ENCODE results near the gene URB1.
"Not testable (repeated sequence)": the region's sequence is repeated elsewhere in the genome, so short reads cannot be mapped to it uniquely, and the experiment has no call there.

Gene URB1

GRCh38 chr21:32316361-32317215 is 76.2 kb downstream of the URB1 start:
- no peak overlapping the region for H3K9ac ChIP-seq (ENCODE audit: low read length)
- H3K27ac ChIP-seq (ENCODE audit: low read depth, low read length): no peak overlapping the region
- H3K36me3 ChIP-seq (ENCODE audit: control insufficient read depth, insufficient read depth, low read length): peaks cover 25% of the 10 kb centered on the region

DNA sequence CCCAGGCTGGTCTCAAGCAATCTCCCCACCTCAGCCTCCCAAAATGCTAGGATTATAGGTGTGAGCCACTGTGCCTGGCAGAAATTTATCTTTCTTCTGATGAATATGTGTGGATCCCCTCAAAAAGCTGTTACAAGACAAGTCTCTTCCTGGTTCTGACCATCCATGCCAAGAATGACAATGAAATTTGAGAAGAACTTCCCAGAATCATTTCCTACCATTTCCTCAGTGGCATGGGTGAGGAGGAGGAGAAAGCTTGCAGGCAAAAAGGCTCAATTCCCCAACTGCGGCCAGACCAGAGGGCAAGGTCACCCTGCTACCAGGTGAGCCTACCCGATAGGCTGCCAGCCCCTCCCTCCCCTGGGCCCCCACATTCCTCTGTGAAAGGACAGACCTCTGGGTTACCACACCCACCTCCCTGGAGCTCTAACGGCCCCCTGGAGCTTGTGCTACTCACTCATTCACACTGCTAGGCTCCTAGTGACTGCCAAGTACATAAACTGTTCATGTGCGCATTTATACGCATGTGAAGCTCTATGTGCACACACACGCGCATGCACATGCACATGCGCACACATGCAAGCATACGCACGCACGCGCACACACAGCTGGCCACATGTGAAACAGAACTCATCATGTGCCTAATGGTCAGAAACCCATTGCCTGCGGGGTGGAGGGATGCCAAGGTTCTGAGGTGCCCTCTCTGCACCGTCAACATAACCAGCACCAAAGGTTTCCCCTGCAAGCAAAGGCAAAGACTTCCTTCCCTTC is 77.1 kb downstream of the URB1 start:
- H3K4me1 ChIP-seq (ENCODE audit: control insufficient read depth, insufficient read depth, low read length): no peaks in the 10 kb centered on the region
- H3K27me3 ChIP-seq (ENCODE audit: control insufficient read depth, insufficient read depth, low read length): no peaks in the 10 kb centered on the region
- H3K27ac ChIP-seq (ENCODE audit: low read depth, low read length): no peak overlapping the region
- H3K9ac ChIP-seq (ENCODE audit: low read length): no peak overlapping the region
- H3K4me3 ChIP-seq (ENCODE audit: low read length): no peak overlapping the region
- H3K36me3 ChIP-seq (ENCODE audit: control insufficient read depth, insufficient read depth, low read length): peaks cover 18% of the 10 kb centered on the region

More at GRCh38 chr21:32316361-32317215, 76.2 kb downstream of the URB1 start:
- Histone ChIP-seq H3K27me3 (ENCODE audit: control insufficient read depth, insufficient read depth, low read length) (no peaks in the 10 kb centered on the region), H3K4me3 (ENCODE audit: low read length) (no peak overlapping the region), H3K4me1 (ENCODE audit: control insufficient read depth, insufficient read depth, low read length) (no peaks in the 10 kb centered on the region)

DNA sequence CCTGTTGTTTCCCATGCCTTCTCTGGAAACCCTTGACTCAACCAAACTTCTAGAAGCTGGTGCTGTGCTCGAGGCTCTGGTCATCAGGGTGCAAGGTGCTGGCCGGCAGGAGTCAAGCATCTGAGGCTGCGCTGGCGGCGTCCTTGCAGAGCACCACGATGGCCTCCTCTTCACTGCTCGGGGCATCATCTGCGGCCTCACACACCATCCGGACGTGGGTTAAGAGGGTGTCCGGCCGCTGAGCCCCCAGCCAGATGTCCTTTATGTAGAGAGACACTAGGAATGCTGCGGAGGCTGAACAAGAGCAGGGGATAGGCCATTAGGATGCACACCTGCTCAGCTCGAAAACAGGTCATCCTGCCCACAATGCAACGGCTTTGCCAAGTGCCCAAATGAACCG is 78.0 kb downstream of the URB1 start:
- H3K36me3 ChIP-seq (ENCODE audit: control insufficient read depth, insufficient read depth, low read length): peaks cover 12% of the 10 kb centered on the region
- no peaks in the 10 kb centered on the region for H3K4me1 ChIP-seq (ENCODE audit: control insufficient read depth, insufficient read depth, low read length)

DNA sequence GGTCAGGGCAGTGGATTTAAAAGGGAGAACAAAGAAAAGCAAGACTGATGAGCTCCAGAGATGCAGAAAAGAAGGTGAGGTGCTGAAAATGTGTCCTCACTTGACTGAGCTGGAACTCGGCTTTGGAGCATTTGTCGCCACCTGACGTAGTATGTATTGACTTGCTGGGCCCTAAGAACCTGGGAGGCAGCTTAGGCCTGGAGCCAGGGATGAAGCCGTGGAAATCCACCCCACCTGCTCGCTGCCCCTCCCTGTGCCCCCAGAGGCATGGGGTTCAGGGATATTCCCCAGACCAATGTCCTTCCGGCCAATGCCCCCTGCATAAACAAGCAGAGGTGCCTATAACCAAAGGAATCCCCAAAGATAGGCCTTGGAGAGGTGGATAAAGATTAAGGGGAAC is 79.8 kb downstream of the URB1 start:
- no peak overlapping the region for H3K27ac ChIP-seq (ENCODE audit: low read depth, low read length)
- H3K4me3 ChIP-seq (ENCODE audit: low read length): no peak overlapping the region
- H3K4me1 ChIP-seq (ENCODE audit: control insufficient read depth, insufficient read depth, low read length): no peaks in the 10 kb centered on the region
- no peak overlapping the region for H3K9ac ChIP-seq (ENCODE audit: low read length)
- H3K36me3 ChIP-seq (ENCODE audit: control insufficient read depth, insufficient read depth, low read length): peaks cover 12% of the 10 kb centered on the region
- no peaks in the 10 kb centered on the region for H3K27me3 ChIP-seq (ENCODE audit: control insufficient read depth, insufficient read depth, low read length)

More for the DNA sequence above, 78.0 kb downstream of the URB1 start:
- no peak overlapping the region for H3K9ac ChIP-seq (ENCODE audit: low read length)
- H3K27ac ChIP-seq (ENCODE audit: low read depth, low read length): no peak overlapping the region
- H3K4me3 ChIP-seq (ENCODE audit: low read length): no peak overlapping the region
- no peaks in the 10 kb centered on the region for H3K27me3 ChIP-seq (ENCODE audit: control insufficient read depth, insufficient read depth, low read length)

GRCh38 chr21:32312326-32312725 is 80.5 kb downstream of the URB1 start:
- no peaks in the 10 kb centered on the region for H3K4me1 ChIP-seq (ENCODE audit: control insufficient read depth, insufficient read depth, low read length)
- no peak overlapping the region for H3K9ac ChIP-seq (ENCODE audit: low read length)
- H3K36me3 ChIP-seq (ENCODE audit: control insufficient read depth, insufficient read depth, low read length): peaks cover 11% of the 10 kb centered on the region
- no peak overlapping the region for H3K4me3 ChIP-seq (ENCODE audit: low read length)
- no peak overlapping the region for H3K27ac ChIP-seq (ENCODE audit: low read depth, low read length)
- no peaks in the 10 kb centered on the region for H3K27me3 ChIP-seq (ENCODE audit: control insufficient read depth, insufficient read depth, low read length)

GRCh38 chr21:32311621-32312020 is 81.2 kb downstream of the URB1 start:
- Histone ChIP-seq H3K36me3 (ENCODE audit: control insufficient read depth, insufficient read depth, low read length) (peaks cover 7% of the 10 kb centered on the region), H3K4me3 (ENCODE audit: low read length) (no peak overlapping the region), H3K27ac (ENCODE audit: low read depth, low read length) (no peak overlapping the region), H3K9ac (ENCODE audit: low read length) (no peak overlapping the region), H3K4me1 (ENCODE audit: control insufficient read depth, insufficient read depth, low read length) (no peaks in the 10 kb centered on the region), H3K27me3 (ENCODE audit: control insufficient read depth, insufficient read depth, low read length) (no peaks in the 10 kb centered on the region)

DNA sequence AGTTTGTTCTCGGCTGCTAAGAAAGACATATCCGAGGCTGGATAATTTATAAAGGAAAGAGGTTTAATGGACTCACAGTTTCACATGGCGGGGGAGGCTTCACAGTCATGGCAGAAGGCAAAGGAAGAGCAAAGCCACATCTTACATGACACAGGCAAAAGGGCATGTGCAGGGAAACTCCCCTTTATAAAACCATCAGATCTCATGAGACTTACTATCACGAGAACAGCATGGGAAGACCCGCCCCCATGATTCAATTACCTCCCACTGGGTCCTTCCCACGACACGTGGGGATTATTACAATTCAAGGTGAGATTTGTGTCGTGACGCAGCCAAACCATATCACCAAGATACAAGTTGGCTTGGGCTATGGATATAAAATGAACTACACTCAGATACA is 81.8 kb downstream of the URB1 start:
- not testable (repeated sequence) for H3K27me3 ChIP-seq (ENCODE audit: control insufficient read depth, insufficient read depth, low read length); H3K27ac ChIP-seq (ENCODE audit: low read depth, low read length); H3K36me3 ChIP-seq (ENCODE audit: control insufficient read depth, insufficient read depth, low read length); H3K4me3 ChIP-seq (ENCODE audit: low read length); H3K9ac ChIP-seq (ENCODE audit: low read length); H3K4me1 ChIP-seq (ENCODE audit: control insufficient read depth, insufficient read depth, low read length)

GRCh38 chr21:32309906-32310460 is 82.8 kb downstream of the URB1 start:
- no peaks in the 10 kb centered on the region for H3K36me3 ChIP-seq (ENCODE audit: control insufficient read depth, insufficient read depth, low read length)
- no peak overlapping the region for H3K9ac ChIP-seq (ENCODE audit: low read length)
- H3K4me1 ChIP-seq (ENCODE audit: control insufficient read depth, insufficient read depth, low read length): no peaks in the 10 kb centered on the region
- no peak overlapping the region for H3K27ac ChIP-seq (ENCODE audit: low read depth, low read length)
- no peaks in the 10 kb centered on the region for H3K27me3 ChIP-seq (ENCODE audit: control insufficient read depth, insufficient read depth, low read length)
- H3K4me3 ChIP-seq (ENCODE audit: low read length): no peak overlapping the region

GRCh38 chr21:32308696-32309095 is 84.1 kb downstream of the URB1 start:
- Histone ChIP-seq H3K4me3 (ENCODE audit: low read length) (no peak overlapping the region), H3K27ac (ENCODE audit: low read depth, low read length) (no peak overlapping the region), H3K9ac (ENCODE audit: low read length) (no peak overlapping the region), H3K27me3 (ENCODE audit: control insufficient read depth, insufficient read depth, low read length) (no peaks in the 10 kb centered on the region), H3K36me3 (ENCODE audit: control insufficient read depth, insufficient read depth, low read length) (no peaks in the 10 kb centered on the region), H3K4me1 (ENCODE audit: control insufficient read depth, insufficient read depth, low read length) (no peaks in the 10 kb centered on the region)

- Histone ChIP-seq H3K27me3 (ENCODE audit: control insufficient read depth, insufficient read depth, low read length) (no peaks in the 10 kb centered on the region), H3K9ac (ENCODE audit: low read length) (no peak overlapping the region), H3K27ac (ENCODE audit: low read depth, low read length) (no peak overlapping the region), H3K36me3 (ENCODE audit: control insufficient read depth, insufficient read depth, low read length) (no peaks in the 10 kb centered on the region), H3K4me1 (ENCODE audit: control insufficient read depth, insufficient read depth, low read length) (no peaks in the 10 kb centered on the region), H3K4me3 (ENCODE audit: low read length) (no peak overlapping the region)
Observed at GRCh38 chr21:32307706-32308105, 85.1 kb downstream of the URB1 start.

DNA sequence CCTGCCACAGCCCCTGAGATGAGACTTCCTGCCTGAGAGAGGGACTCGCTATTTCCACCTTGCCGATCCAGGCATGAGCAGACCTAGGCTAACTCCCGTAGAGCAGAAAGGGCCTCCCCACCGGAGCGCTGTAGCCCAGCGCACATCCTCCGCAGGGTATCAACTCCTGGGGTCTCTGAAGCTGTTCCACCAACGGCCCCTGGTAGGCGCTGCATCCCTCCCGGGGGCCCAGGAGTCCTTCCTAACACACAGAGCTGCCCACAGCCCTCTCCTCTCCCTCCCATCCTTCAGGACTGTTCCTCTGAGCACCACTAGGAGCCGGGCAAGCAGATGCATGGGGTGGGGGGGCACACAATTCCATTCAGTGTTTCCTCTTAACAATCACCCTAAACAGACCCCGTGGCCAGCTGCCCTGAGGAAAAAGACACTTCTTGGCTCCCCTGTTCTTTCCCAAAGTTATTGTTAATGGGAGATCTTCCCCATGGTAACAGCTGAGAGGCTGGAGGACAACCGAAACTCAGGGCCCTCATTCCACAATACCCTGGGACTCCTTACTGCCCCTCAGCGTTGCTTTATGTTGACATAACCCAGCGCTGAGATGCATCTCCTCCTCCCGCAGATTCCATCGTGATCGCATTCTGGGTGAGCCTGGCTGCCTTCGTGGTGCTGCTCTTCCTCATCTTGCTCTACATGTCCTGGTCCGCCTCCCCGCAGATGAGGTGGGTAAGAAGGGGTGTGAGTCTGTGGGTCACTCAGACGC is 86.6 kb downstream of the URB1 start:
- Histone ChIP-seq H3K27me3 (ENCODE audit: control insufficient read depth, insufficient read depth, low read length) (no peaks in the 10 kb centered on the region), H3K4me1 (ENCODE audit: control insufficient read depth, insufficient read depth, low read length) (no peaks in the 10 kb centered on the region), H3K9ac (ENCODE audit: low read length) (no peak overlapping the region), H3K27ac (ENCODE audit: low read depth, low read length) (peak overlapping the region; percentile 14), H3K36me3 (ENCODE audit: control insufficient read depth, insufficient read depth, low read length) (no peaks in the 10 kb centered on the region), H3K4me3 (ENCODE audit: low read length) (no peak overlapping the region)

DNA sequence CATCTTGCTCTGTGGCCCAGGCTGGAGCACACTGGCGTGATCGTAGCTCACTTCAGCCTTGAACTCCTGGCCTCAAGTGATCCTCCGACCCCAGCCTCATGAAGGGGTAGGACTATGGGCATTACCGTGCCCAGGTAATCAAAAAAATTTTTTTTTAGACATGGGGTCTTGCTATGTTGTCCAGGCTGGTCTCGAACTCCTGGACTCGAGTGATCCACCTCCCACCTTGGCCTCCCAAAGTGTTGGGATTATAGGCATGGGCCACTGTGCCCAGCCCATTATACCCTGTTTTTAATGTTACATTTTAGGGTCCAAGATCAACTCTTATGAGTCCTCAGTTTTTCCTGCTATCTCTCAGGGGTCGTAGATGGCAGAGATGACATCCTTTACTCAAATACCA is 87.8 kb downstream of the URB1 start:
- Histone ChIP-seq H3K36me3 (ENCODE audit: control insufficient read depth, insufficient read depth, low read length) (no peaks in the 10 kb centered on the region), H3K27me3 (ENCODE audit: control insufficient read depth, insufficient read depth, low read length) (no peaks in the 10 kb centered on the region), H3K4me3 (ENCODE audit: low read length) (no peak overlapping the region), H3K4me1 (ENCODE audit: control insufficient read depth, insufficient read depth, low read length) (no peaks in the 10 kb centered on the region), H3K27ac (ENCODE audit: low read depth, low read length) (no peak overlapping the region), H3K9ac (ENCODE audit: low read length) (no peak overlapping the region)

Data from rectal smooth muscle tissue (tissue), 1 donor.